ENCODE data around the gene PPIA.

- TF ChIP-seq ESRRG (CRISPR knock-in tag; IDR thresholded peaks at IDR 0.05) (no peak), ZNF70 (CRISPR knock-in tag; IDR thresholded peaks at IDR 0.05) (no peak), ARNTL (CRISPR knock-in tag; IDR thresholded peaks at IDR 0.05; ENCODE audit: borderline replicate concordance, low read depth) (no peak), GLIS3 (CRISPR knock-in tag; IDR thresholded peaks at IDR 0.05) (no peak), ZFP3 (CRISPR knock-in tag; IDR thresholded peaks at IDR 0.05) (no peak)
Measured at GRCh38 chr7:44761207-44762161, 35.0 kb upstream of the PPIA start.
